ENCODE measurements around the gene STX10. TPM values are rescaled to one million over a fixed set of nuclear protein-coding genes. Genes with fewer than 3 reads are reported as not detected.

STX10 gene
- polyA plus RNA-seq, 1 of the 3 experiments (the other 2 are of a cell fraction): 163 TPM

- Histone ChIP-seq H3F3A (replicated peaks; ENCODE audit: insufficient read depth) (no peaks in the 10 kb centered on the region), H3K4me1 (ENCODE audit: control insufficient read depth in 1 of 2, insufficient read depth in 2 of 2, low read depth in 1 of 2, low read length in 1 of 2) (peaks cover 0 to under 1% of the 10 kb centered on the region in 2 experiments; a peak in 1 of 4 replicates), H3K9me2 (no peaks in the 10 kb centered on the region), H3K9me3 (no peaks in the 10 kb centered on the region), H2AFZ (ENCODE audit: low read depth) (no peak overlapping the region), H3K36me3 (replicated peaks in 1 of 2; ENCODE audit: control insufficient read depth in 1 of 2, insufficient read depth in 2 of 2, low read length in 1 of 2) (peaks cover 15 to 16% of the 10 kb centered on the region in 2 experiments), H3K27me3 (ENCODE audit: insufficient read depth) (no peaks in the 10 kb centered on the region), H3K4me2 (no peak overlapping the region), H4K20me1 (ENCODE audit: insufficient read depth) (no peaks in the 10 kb centered on the region), H3K79me2 (ENCODE audit: insufficient read depth) (peaks cover 7% of the 10 kb centered on the region; the same call in 1 of the 2 replicates), H3K27ac (ENCODE audit: low read depth in 2 of 2, low read length in 1 of 2) (no peak overlapping the region), H3K9ac (no peak overlapping the region), H3K4me3 (ENCODE audit: low read depth in 2 of 2, low read length in 1 of 2) (no peak overlapping the region)
- ChIA-PET POLR2A (no interaction called here), CTCF (interaction anchor here (0.9 kb wide), 1 partner anchor 144 kb away, joined by 3 read pairs; no protein-coding TSS in a partner anchor)
- 90% methylated on average over 14 of the region's 15 CpGs for WGBS (ENCODE audit: low lambda C conversion rate)
- DNase-seq: no peak
- TF ChIP-seq RCOR1 (IDR thresholded peaks at IDR 0.05; ENCODE audit: low read length): no peak
- no peak for TF ChIP-seq RAD21 (IDR thresholded peaks at IDR 0.05; ENCODE audit: low read length)
- no peak for TF ChIP-seq RXRA (IDR thresholded peaks at IDR 0.05; ENCODE audit: borderline replicate concordance, low read depth)
- TF ChIP-seq YY1 (IDR thresholded peaks at IDR 0.05; ENCODE audit: low read depth): no peak
- TF ChIP-seq RFX5 (IDR thresholded peaks at IDR 0.05; ENCODE audit: low read length): no peak
- TF ChIP-seq USF2 (IDR thresholded peaks at IDR 0.05; ENCODE audit: borderline replicate concordance, low read depth, low read length): no peak
- no peak for TF ChIP-seq REST (IDR thresholded peaks at IDR 0.05; ENCODE audit: low read depth, low read length)
- no peak for TF ChIP-seq NRF1 (IDR thresholded peaks at IDR 0.05; ENCODE audit: low read depth, low read length)
- no peak for TF ChIP-seq GABPA (IDR thresholded peaks at IDR 0.05; ENCODE audit: low read depth)
- no peak for TF ChIP-seq EP300 (IDR thresholded peaks at IDR 0.05; ENCODE audit: borderline replicate concordance in 1 of 2, low read depth in 1 of 2, low read length in 1 of 2)
- TF ChIP-seq TEAD4 (IDR thresholded peaks at IDR 0.05; ENCODE audit: borderline replicate concordance, insufficient read depth): no peak
- no peak for TF ChIP-seq TAF1 (IDR thresholded peaks at IDR 0.05; ENCODE audit: borderline replicate concordance, low read depth, low read length)
- no peak for TF ChIP-seq GATA2 (CRISPR knock-in tag; IDR thresholded peaks at IDR 0.05)
- no peak for TF ChIP-seq MXI1 (IDR thresholded peaks at IDR 0.05; ENCODE audit: low read depth, low read length)
Measured at GRCh38 chr19:13110099-13110610, 40.0 kb downstream of the STX10 start.
